Measurements from ENCODE around the gene PRR15.

GRCh38 chr7:29613100-29613499 is 49.5 kb downstream of the PRR15 start:
- TF ChIP-seq CTCF (conservative IDR thresholded peaks at IDR 0.05; ENCODE audit: low read depth in 2 of 2) (no peak), REST (IDR thresholded peaks at IDR 0.05; ENCODE audit: unreplicated experiment) (no peak), POLR2AphosphoS5 (IDR thresholded peaks at IDR 0.05; ENCODE audit: low read depth) (no peak)

All from GM23338 (cell line).